A549 treated with CpdA at 1 μM for 4 hours (cell line): ENCODE results near the gene CD93. TPM values are rescaled to one million over a fixed set of nuclear protein-coding genes. Genes with fewer than 3 reads are reported as not detected.

Experiments
- total RNA-seq: library from RNA; stranded (reverse); fragments of 200-300 nt; extraction: Qiagen RNA extraction; gene quantifications from 5 replicates; pipeline ENCODE4 v1.2.3, GENCODE V29; 2022; ENCODE audit warnings: low read depth

CD93 gene
- not detected in 5 replicates for total RNA-seq

GRCh38 chr20:23086056-23086566, at the start of gene CD93:
CD93 (minus strand) TSS chr20:23086324; CDS start chr20:23086192, 132 bp downstream.

GRCh38 chr20:23049201-23050075, 36.7 kb downstream of the CD93 start, which contains the start of gene THBD:
THBD (minus strand) TSS chr20:23049672; CDS start chr20:23049504, 168 bp downstream.

GRCh38 chr20:23034721-23035671, 51.1 kb downstream of the CD93 start, which contains the start of gene SSTR4:
SSTR4 (plus strand) TSS chr20:23035312; CDS start chr20:23035484, 172 bp downstream.

Other genes starting within 250 kb of the CD93 start
- gene SSTR4, start 51.0 kb downstream of the CD93 start, total RNA-seq = not detected in 5 replicates
- gene THBD, start 36.7 kb downstream of the CD93 start, total RNA-seq = 19.3 to 28.4 TPM (median 23.8 TPM) in 5 replicates